Activated gamma-delta T cell treated with anti-CD3 and anti-CD28 coated beads, Interleukin-2, amount 50 U/mL, for 16 hours (primary cell): ENCODE results near the gene NPR2.

Experiments used
- DNase-seq: peaks from one replicate; pipeline ENCODE4 v3.0.0-alpha.2; 2020; ENCODE audit warnings: low read depth

NPR2 gene

GRCh38 chr9:35858458-35858857 is 67.1 kb downstream of the NPR2 start:
- DNase-seq = no peak
